MM.1S (cell line): ENCODE results near the gene NUP37.
A peak's percentile ranks its signal among the peaks of the same experiment; 100 is the strongest.

Source experiments
- DNase-seq: peaks from one replicate; pipeline ENCODE4 v3.0.0-alpha.2; 2015
- H2AFZ ChIP-seq: fragments of 300-600 bp; sonication (generic); 2 replicates; pipeline ENCODE4 v1.6.0; 2016; ENCODE audit warnings: antibody characterized with exemption, low read length
- H3F3A ChIP-seq: fragments of 300-600 bp; sonication (generic); 2 replicates; pipeline ENCODE4 v1.6.1; 2016; ENCODE audit warnings: mild to moderate bottlenecking, antibody characterized with exemption, low read length, moderate library complexity, mixed read lengths; ENCODE audit not compliant: insufficient read depth
- H3K27ac ChIP-seq: fragments of 300-600 bp; sonication (generic); 2 replicates; pipeline ENCODE4 v1.5.1; 2016; ENCODE audit warnings: mild to moderate bottlenecking, low read length
- H3K27me3 ChIP-seq: fragments of 300-600 bp; sonication (generic); replicated peaks from 2 replicates; pipeline ENCODE4 v1.6.0; 2016; ENCODE audit warnings: low read length; ENCODE audit not compliant: insufficient read depth
- H3K36me3 ChIP-seq: fragments of 300-600 bp; sonication (generic); replicated peaks from 2 replicates; pipeline ENCODE4 v1.6.1; 2016; ENCODE audit warnings: mild to moderate bottlenecking, low read length, mixed read lengths; ENCODE audit not compliant: insufficient read depth
- H3K4me1 ChIP-seq: fragments of 300-600 bp; sonication (generic); 2 replicates; pipeline ENCODE4 v1.6.1; 2016; ENCODE audit warnings: low read length, mixed read lengths
- H3K4me2 ChIP-seq: fragments of 300-600 bp; sonication (generic); 2 replicates; pipeline ENCODE4 v1.6.0; 2016; ENCODE audit warnings: low read depth, low read length
- H3K4me3 ChIP-seq: fragments of 300-600 bp; sonication (generic); 2 replicates; pipeline ENCODE4 v1.5.1; 2016; ENCODE audit warnings: low read length, mixed read lengths
- H3K79me2 ChIP-seq: fragments of 300-600 bp; sonication (generic); 2 replicates; pipeline ENCODE4 v1.6.1; 2016; ENCODE audit warnings: mixed run types, low read length, mixed read lengths
- H3K9ac ChIP-seq: fragments of 300-600 bp; sonication (generic); 2 replicates; pipeline ENCODE4 v1.6.1; 2016; ENCODE audit warnings: low read length, mixed read lengths
- H3K9me2 ChIP-seq: fragments of 300-600 bp; sonication (generic); replicated peaks from 2 replicates; pipeline ENCODE4 v1.6.1; 2016; ENCODE audit warnings: mild to moderate bottlenecking, low read length, mixed read lengths; ENCODE audit not compliant: insufficient read depth
- H3K9me3 ChIP-seq: fragments of 300-600 bp; sonication (generic); replicated peaks from 2 replicates; pipeline ENCODE4 v1.6.1; 2016; ENCODE audit warnings: mild to moderate bottlenecking, low read length, mixed read lengths; ENCODE audit not compliant: insufficient read depth
- H4K20me1 ChIP-seq: fragments of 300-600 bp; sonication (generic); 2 replicates; pipeline ENCODE4 v1.6.1; 2016; ENCODE audit warnings: mild to moderate bottlenecking, low read length, moderate library complexity, mixed read lengths; ENCODE audit not compliant: insufficient read depth
- CTCF ChIP-seq: fragments of 300-600 bp; sonication (generic); IDR thresholded peaks from 2 replicates; pipeline ENCODE4 v1.5.1; 2016; ENCODE audit warnings: antibody characterized with exemption, low read length, mixed read lengths
- EZH2 ChIP-seq: fragments of 300-600 bp; sonication (generic); optimal IDR thresholded peaks from 2 replicates; pipeline ENCODE3; 2017; ENCODE audit warnings: low read depth, mild to moderate bottlenecking, antibody characterized with exemption, low read length, mixed read lengths
- EZH2phosphoT487 ChIP-seq: fragments of 300-600 bp; sonication (generic); IDR thresholded peaks from 2 replicates; pipeline ENCODE4 v1.6.1; 2018; ENCODE audit warnings: antibody characterized with exemption, low read length

The NUP37 gene

GRCh38 chr12:102107970-102108369 lies 11.9 kb downstream of the NUP37 start:
- TF ChIP-seq CTCF = no peak
- Histone ChIP-seq H3K4me2 (no peak overlapping the region), H3F3A (no peaks in the 10 kb centered on the region), H3K9ac (no peak overlapping the region), H4K20me1 (no peaks in the 10 kb centered on the region), H3K4me1 (no peaks in the 10 kb centered on the region), H3K9me3 (no peaks in the 10 kb centered on the region), H3K36me3 (peaks cover 34% of the 10 kb centered on the region), H3K4me3 (no peak overlapping the region), H2AFZ (no peak overlapping the region), H3K27ac (no peak overlapping the region), H3K79me2 (no peaks in the 10 kb centered on the region), H3K9me2 (no peaks in the 10 kb centered on the region), H3K27me3 (no peaks in the 10 kb centered on the region)
- DNase-seq = no peak

GRCh38 chr12:102106905-102107304 lies 13.0 kb downstream of the NUP37 start:
- TF ChIP-seq CTCF (no peak), EZH2phosphoT487 (no peak), EZH2 (no peak)
- Histone ChIP-seq H3K27me3 (no peaks in the 10 kb centered on the region), H3K9me3 (no peaks in the 10 kb centered on the region), H3K9ac (no peak overlapping the region), H3K36me3 (peaks cover 34% of the 10 kb centered on the region), H3F3A (no peaks in the 10 kb centered on the region), H4K20me1 (no peaks in the 10 kb centered on the region), H3K4me2 (no peak overlapping the region), H3K4me1 (no peaks in the 10 kb centered on the region), H3K79me2 (no peaks in the 10 kb centered on the region), H2AFZ (no peak overlapping the region), H3K9me2 (no peaks in the 10 kb centered on the region), H3K27ac (no peak overlapping the region), H3K4me3 (no peak overlapping the region)
- DNase-seq = no peak

GRCh38 chr12:102096855-102097254 lies 23.1 kb downstream of the NUP37 start:
- Histone ChIP-seq H2AFZ (peak overlapping the region; percentile 9; the same call in 1 of the 2 replicates), H3K4me2 (peak overlapping the region; percentile 51), H3K27me3 (no peaks in the 10 kb centered on the region), H3F3A (no peaks in the 10 kb centered on the region), H3K36me3 (0 out of 2 replicates have a peak, but pooled peaks cover 8% of the 10 kb centered on the region), H3K4me3 (no peak overlapping the region), H3K9me2 (no peaks in the 10 kb centered on the region), H3K79me2 (0 out of 2 replicates have a peak, but pooled peaks cover 3% of the 10 kb centered on the region), H3K4me1 (peaks cover 39% of the 10 kb centered on the region), H3K27ac (peak overlapping the region; percentile 39; the same call in 1 of the 2 replicates), H3K9me3 (no peaks in the 10 kb centered on the region), H4K20me1 (no peaks in the 10 kb centered on the region), H3K9ac (no peak overlapping the region)
- peak; percentile 37 for DNase-seq
- TF ChIP-seq EZH2 (no peak), CTCF (no peak), EZH2phosphoT487 (no peak)
